Stimulated activated CD4-positive, alpha-beta T cell treated with anti-CD3 and anti-CD28 coated beads, Interleukin-12 subunit alpha, Interleukin-12 subunit beta, amount 100 ng/mL, for 24 hours (primary cell): Measurements from ENCODE around the gene PLA1A.
"Not testable (repeated sequence)": the region's sequence is repeated elsewhere in the genome, so short reads cannot be mapped to it uniquely, and the experiment has no call there.

Source experiments
- DNase-seq, 2 experiments: peaks; one replicate each; pipeline ENCODE4 v3.0.0-alpha.2; 2020; ENCODE audit warnings: low read depth in 2 of 2

The PLA1A gene, protein sequence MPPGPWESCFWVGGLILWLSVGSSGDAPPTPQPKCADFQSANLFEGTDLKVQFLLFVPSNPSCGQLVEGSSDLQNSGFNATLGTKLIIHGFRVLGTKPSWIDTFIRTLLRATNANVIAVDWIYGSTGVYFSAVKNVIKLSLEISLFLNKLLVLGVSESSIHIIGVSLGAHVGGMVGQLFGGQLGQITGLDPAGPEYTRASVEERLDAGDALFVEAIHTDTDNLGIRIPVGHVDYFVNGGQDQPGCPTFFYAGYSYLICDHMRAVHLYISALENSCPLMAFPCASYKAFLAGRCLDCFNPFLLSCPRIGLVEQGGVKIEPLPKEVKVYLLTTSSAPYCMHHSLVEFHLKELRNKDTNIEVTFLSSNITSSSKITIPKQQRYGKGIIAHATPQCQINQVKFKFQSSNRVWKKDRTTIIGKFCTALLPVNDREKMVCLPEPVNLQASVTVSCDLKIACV

DNA sequence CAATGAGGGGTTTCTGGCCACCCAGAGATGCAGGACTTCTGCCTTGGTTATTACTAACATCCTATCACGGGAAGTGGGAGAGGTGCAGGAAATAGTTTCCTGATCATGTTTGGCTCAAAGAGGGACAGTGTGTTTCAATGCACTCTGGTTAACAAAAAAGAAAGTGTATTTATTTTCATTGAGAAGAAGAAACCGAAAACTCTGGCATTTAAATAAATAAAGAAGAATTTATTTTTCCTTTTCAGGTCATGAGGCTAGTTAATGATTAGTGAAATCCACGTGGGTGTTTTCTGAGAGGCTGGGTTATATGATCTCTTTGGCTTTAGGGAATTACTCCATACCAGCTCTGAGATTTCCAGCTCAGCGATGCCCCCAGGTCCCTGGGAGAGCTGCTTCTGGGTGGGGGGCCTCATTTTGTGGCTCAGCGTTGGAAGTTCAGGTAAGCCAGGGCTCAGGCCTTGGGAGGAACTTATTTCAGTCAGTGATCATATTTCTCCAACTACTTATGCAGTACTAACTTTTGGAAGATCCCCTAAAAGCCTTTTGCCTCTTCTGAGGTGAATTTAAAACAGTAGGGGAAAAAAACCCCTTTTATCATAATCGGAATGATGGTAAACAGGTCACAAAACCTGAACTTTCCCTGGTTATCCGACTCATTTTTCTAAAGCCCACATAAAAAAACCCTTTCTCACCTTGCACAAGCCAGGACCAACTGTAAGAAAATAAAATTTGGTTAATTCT, at the start of gene PLA1A:
Gene PLA1A, plus strand, starts transcription at position 338 of the 741 bp plus-strand sequence. Its CDS starts 29 bp downstream, at position 367.
- DNase-seq, result no peak

DNA sequence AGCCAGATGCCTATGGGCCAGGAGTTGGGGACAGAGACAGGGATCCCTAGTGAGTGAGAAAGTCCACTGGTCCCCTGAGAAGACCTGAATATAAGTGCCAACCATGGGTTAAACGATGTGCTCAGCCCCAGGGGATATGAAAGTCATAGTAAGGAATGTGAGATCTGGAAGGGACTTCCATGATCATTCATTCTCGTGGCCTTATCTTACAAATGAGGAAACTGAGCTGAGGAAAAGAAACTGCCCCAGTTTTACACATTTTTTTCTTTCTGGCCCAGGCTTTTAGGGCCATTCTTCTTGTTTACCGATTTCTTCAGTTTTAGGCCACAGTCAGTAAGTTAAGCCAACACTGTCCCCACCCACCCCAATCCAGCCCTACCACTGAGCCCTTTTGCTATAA, 49.3 kb upstream of the PLA1A start:
- DNase-seq, result no peak

DNA sequence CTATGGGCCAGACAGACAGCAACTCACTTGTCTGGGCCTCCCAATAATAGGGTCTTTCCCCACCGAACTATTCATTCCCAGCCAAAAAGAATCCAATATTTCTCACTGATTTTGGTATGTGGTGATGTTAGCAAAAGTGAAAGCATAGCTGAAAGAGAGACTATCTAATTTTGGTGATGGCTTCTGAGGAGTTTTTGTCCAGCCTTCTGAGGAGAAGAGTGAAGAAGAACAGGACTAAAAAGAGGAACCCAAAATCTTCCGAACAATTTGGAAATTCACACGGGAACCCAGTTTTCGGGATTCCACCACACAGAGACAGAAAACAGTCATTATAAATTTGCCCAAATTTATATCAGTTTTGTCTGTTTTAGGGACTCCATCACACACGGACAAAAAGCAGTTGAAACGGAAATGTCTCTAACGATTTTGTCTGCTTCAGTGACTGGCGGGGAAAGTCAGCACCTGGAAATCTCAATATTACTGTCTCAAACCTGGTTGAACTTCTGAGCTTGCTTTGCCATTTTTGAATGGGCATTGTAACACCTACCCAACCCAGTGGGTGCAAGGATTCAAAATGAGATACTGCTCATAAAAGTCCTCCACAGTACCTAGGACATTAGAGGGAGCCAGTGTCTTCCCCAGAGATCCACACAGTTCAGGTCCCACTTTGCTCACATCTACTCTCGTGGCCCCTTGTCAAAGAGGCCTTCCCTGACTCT, 47.3 kb upstream of the PLA1A start:
- DNase-seq, result no peak

DNA sequence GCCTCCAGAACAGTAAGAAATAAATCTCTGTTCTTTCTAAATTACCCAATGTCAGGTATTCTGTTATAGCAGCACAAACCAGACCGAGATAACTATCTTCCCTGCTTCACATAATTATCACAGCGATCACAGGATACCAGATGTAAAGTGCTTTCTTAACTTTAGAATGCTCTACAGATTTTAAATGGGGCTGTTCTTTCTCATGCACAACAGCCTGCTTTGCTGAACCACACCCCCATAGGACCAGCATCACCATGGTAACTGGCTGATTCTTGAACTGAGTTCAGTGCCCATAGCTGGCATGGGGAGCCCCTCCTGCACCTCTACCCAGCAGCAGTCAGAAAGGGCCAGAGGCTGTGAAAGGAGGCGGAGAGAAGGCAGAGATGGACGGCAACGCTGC, 46.1 kb upstream of the PLA1A start:
- DNase-seq, result no peak

DNA sequence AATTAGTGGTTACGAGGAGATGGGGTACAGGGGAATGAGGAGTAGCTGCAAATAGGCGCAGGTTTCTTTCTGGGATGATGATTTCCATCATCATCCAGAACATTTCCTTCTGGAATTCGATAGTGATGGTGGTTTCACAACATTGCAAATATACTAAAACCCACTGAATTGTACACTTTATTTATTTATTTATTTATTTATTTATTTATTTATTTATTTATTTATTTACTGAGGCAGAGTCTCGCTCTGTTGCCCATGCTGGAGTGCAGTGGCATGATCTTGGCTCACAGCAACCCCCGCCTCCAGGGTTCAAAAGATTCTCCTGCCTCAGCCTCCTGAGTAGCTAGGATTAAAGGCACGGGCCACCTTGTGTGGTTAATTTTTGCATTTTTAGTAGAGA, 44.8 kb upstream of the PLA1A start:
- DNase-seq, result not testable (repeated sequence)

DNA sequence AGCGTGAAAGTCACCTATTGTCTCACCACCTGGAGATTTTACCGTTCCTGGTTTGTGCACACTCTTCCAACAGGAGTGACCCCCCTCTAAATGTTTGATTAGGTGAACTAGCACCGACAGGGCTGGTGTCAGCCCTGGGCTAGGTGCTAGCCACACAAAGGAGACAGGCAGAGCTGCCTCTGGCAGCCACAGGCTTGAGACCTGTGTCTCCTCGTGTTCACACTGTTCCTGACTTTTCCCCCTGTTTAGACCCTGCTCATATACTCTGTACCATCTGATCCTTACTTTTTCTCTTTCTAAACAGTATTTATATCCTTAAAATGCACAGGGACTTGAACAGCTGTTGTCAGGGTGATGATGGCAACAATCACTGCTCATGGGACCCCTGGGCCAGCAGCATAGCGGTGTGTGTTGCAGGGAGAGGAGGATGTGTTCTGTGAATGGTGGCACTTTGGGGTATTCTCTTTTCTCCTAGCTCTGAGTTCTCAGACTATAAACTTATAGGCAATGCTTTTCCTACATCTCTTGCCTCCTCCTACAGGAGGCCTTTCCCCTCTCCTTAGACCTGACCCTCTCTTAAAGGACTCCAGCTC, 43.8 kb upstream of the PLA1A start:
- no peak for DNase-seq

DNA sequence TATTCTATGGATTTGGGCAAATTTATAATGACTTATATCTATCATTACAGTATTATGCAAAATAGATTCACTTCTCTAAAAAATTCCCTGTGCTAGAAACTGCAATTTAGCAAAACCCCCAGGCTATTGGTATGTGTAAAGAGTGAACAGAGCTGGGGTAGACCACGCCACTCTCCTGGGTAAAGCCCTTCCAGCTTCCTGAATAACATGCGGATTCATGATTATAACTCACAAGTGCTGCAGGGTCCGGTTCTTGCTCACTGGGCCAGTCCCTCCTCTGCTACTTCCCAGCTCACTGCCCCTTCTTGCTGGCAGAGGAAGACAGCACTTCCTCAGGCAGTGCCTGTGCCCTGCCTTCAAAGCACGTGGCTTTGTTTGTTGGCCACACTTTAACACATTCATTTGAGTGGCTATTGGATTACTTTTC, 42.4 kb upstream of the PLA1A start:
- DNase-seq, result no peak

DNA sequence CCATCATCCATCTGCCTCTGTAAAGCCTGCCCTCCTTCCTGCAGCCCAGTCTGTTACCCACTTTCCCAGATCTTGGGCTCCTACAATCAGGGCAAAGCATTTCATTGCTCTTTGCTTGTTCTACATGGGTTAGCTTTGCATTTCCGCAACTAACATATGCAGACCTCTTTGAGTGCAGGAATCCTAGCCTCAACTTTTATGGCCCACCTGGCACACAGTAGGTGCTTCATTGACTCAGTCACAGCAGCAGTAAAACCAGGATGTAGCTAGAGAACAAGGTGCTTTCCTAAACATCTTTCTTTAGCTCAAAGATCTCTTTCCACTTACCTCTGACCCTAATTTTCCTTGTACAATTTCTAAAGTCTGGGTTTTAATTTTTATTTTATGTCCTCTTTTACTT, 41.8 kb upstream of the PLA1A start:
- no peak for DNase-seq

DNA sequence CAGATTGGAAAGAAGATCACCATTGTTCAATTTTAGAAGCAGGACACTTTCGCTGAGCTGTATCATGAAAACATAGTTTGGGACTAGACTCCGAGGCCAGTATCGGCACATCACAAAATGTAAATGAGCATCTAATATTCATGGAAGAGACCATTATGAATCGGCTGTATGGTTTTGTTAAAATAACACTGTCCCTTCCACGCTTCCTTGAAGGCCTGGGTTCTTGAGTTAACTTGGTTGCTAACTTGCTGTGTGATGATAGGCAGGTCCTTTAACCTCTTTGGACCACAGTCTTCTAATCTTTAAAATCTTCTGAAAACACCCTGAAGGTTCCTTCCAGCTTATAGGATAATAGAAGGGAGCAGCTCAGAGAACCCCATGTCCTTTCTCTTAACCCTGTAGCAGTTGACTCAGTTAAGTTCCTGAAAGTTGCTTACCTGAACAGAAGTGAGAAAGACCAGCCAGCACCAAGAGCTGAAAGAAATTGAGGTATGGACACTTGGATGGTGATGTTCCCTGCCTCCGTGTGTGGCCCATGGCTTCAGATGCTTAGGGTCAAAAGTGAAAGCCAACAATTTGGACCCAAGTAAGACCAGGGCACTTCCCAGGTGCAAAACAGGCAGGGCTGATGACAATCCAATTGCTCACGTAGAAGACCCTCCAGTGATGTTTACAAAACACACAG, 40.4 kb upstream of the PLA1A start:
- DNase-seq, result no peak

DNA sequence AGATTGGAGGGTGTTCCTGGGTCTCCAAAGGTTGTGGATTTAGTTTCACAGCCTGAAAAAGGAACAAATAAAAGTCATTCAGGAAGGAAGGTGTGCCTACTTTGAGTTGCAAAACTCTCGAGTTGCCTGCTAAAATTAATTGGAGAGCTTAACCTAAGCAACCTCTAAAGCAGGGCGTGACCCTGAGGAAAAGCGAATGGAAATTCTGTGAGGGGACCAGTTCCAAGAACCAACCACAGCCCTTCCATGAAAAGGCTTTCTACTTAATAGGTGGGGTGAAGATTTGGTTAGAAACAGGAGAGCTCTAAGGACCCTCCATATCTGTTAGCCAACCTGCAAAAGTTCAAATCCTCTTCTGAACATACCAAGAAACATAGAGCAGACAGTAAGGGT, 39.8 kb upstream of the PLA1A start:
- no peak for DNase-seq

DNA sequence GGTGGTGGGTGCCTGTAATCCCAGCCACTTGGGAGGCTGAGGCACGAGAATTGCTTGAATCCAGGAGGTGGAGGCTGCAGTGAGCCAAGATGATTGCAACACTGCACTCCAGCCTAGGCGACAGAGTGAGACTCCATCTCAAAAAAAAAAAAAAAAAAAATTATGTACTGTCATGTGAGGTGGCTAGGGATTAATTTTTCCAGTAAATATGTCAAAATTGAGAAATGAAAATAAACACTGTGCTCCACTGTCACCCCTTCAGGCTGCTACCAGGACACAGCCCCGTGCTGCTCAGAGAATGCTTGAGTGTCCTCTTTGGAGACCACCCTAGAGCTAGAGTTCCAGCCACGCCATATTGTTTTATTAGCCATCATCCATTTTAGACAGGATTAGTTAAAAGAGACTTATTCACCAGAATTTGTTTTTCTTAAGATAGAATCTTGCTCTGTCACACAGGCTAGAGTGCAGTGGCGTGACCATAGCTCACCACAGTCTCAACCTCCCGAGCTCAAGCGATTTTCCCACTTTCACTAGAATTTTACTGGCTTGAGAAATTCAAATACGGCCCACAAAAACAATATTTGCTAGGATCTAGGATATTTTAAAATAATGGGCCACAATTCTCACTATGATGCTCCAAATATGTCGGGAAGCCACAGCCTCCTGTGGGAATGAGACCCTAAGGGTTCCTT, 38.9 kb upstream of the PLA1A start:
- no peak for DNase-seq

DNA sequence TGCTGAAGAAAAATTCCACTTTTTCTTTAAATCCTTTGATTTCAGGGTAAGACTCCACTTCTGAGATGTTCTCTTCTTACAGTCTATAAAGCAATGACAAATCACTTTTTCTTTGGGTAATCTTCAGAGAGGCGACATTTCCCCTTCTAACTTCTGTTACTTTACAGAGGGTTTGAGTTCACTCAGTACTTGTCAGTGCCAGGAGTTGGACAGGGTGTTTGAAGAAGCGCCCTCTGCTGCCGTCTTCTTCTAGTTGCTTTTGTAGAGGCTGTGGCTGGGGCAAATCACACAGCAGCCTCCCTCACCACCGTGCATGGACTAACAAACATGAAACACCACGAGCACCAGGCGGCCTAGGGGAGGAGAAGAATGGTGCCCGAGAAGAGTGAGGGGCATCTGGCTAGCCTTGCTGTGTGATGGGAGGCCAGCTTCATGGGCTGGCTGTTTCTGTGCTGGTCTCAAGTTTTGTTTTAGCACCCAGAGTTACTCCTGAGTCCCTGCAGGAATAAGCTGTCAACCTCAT, 38.2 kb upstream of the PLA1A start, which contains the start of gene CD80:
Gene CD80, minus strand, starts transcription at position 174 of the 523 bp plus-strand sequence. CDS start 1,886 bp downstream, outside the sequence.
- DNase-seq, result peak in 1 of 2 experiments; percentile 56

DNA sequence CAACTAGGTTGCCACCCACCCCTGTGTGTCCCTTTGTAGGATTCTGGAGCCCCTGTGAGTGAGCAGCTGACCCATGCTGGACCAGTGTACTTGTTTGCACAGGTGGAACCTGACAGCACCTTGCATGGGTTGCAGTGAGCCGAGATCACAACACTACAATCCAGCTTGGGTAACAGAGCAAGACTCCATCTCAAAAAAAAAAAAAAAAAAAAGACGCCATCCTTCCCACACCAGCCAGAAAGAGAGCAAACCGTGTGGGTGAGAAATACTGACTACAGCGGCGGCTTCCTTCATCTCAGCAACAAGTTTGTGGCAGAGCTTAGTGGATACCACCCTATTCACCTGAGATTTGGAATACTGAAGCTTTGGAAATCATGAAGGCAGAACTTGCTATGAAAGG, 37.5 kb upstream of the PLA1A start:
- DNase-seq, result no peak

DNA sequence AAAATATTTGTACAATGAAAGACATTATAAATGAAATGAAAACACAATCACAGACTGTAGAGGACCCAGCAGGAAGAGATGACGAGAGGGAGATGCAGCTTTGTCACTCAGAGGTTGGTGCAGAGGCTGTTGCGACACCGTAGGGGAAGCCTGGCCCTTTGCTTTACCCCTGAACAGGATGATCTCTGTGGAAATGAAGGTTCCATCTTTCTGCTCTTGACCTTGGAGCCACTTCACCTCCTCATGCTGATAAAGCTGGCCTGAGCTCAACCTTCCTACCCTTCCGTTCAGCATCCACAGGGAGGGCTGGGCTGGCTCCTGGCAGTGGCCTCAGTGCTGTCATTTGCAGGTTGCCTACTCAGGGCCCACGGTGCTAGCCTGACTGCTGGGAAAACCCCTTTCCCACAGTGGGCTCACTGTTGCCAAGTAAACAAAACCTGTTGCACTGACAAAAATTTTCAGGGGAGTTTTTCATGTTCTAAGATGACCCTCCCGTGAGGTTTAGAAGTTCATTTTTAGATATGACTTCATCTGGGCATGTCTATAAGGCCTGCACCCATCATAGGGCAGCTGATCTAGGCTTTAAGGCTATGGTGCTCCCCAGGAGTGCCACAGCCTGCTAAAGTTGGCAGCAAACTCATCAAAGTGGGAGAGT, 35.3 kb upstream of the PLA1A start:
- peak in 1 of 2 experiments; percentile 11 for DNase-seq

DNA sequence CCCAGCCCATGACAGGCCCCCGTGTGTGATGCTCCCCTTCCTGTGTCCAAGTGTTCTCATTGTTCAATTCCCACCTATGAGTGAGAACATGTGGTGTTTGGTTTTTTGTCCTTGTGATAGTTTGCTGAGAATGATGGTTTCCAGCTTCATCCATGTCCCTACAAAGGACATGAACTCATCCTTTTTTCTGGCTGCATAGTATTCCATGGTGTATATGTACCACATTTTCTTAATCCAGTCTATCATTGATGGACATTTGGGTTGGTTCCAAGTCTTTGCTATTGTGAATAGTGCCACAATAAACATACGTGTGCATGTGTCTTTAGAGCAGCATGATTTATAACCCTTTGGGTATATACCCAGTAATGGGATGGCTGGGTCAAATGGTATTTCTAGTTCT, 34.4 kb upstream of the PLA1A start:
- not testable (repeated sequence) for DNase-seq

DNA sequence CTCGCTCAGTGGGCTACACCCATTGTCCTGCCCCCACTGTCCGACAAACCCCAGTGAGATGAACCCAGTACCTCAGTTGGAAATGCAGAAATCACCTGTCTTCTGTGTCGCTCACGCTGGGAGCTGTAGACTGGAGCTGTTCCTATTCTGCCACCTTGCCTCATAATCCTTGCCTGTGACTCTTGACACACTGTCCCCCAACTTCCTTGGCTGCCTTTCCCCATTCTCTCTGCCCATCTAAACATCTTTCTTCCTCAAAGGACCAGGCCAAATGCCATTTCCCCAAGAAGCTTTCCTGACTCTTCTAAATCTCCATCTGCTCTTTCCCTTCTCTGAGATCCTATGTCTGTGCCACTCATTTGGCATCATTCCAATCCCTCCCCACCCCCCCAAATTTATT, 28.5 kb upstream of the PLA1A start:
- no peak for DNase-seq

DNA sequence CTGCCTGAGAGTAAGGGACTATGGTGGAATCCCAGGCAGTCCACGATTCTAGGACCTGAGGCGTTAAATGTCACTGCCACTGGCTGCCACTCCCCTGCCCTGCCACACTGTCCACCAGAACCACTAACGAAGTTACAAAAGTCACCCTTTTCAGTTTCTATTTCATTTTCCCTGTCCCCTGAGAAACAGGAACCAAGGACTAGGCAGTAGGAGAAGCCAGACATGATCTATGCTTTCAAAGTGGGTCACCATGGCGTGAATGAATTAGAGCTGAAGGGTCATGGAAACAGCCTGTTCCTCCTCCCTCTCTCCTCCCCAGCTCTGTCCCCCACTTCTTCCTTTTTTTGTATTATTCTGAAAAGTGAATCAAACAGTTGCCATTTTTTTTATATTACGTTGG, 27.5 kb upstream of the PLA1A start:
- DNase-seq, result no peak

DNA sequence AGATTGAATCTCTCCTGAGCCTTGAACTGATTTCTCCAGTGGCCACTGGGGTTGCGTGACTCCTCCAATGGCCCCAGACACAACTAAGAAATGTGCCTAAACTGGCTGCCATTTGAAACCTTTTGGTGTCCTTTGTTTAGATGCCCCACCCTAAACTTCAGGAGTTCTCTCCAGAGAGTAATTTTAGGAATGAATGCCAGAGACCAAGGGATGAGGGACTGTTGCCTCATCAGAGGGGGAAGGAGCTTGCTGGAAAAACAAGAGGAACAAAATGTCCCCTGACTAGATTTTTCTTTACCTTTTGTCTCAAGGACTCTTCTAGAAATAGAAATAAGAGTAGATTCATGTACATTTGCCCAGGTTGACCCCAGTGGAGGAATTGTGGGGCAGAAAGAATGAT, 26.5 kb upstream of the PLA1A start:
- DNase-seq, result no peak

DNA sequence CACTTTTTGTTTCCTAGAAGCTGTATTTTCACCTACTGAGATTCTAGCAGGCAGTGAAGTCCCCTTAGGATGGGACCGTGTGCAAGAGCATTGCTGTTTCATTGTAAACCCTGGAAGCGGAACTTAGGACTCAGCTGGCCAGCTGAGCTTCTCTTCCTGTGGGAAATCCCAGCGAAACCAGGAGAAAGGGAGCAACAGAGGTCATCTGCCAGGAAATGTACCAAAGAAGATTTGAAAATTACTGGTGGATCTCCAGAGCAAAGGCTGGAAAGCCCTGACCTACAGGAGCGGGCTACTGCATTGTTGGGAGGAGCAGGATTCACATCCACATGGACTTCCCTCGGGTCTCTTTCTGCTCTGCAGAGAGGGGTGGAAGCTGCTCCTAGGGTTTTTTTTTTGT, 26.0 kb upstream of the PLA1A start:
- no peak for DNase-seq

DNA sequence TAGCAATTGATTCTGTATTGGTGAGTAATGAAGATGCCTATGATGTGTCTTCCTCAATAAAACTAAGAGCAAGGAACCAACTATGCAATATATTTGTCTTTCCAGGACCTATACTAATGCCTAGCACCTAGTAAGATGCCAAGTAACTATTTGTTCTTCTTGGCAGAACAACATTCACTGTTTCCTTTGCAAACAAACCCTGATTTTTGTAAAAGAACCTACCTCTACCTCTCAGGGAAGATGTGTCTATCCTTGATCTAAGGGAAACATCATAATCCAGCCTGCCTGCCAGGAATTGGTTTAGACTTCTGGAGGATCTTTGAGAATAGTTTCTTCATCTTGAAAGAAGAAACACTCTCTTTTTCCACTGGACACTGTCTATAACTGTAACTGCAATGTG, 22.2 kb upstream of the PLA1A start:
- DNase-seq, result no peak
